22Rv1 (cell line): ENCODE measurements around the gene UMOD.

Experiments
- H3K27ac ChIP-seq: fragments of 450-650 bp; 2 replicates; pipeline ENCODE4 v1.5.1; 2017
- CTCF ChIP-seq: fragments of 450-650 bp; IDR thresholded peaks from 2 replicates; pipeline ENCODE4 v1.5.1; 2017; ENCODE audit warnings: mild to moderate bottlenecking
- ZFX ChIP-seq: fragments of 450-650 bp; IDR thresholded peaks from 2 replicates; pipeline ENCODE4 v1.6.1; 2017; ENCODE audit warnings: antibody characterized with exemption, borderline replicate concordance

Gene UMOD

GRCh38 chr16:20302389-20302788 is 50.1 kb downstream of the UMOD start:
- H3K27ac ChIP-seq = no peak overlapping the region
- TF ChIP-seq CTCF = no peak
- no peak for TF ChIP-seq ZFX

DNA sequence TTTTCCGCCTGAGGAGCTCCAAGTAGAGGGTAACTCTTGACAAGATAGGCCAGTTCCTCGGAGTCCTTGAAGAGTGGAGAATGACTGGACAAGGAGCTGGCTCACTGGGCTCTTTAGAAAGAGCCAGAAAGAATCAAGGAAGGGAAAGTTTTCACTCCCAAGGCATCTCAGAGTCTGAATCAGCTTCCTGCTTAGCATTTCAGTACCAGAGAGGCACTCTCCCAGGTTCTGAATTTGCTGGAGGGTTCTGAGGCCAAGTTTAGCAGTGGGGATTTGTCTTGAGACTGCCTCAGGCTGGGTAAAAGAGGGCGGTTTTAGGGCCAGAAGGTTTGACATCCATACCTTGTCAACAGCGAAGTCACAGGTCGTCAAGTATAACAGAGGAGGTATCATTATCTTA is 50.7 kb downstream of the UMOD start:
- no peak overlapping the region for H3K27ac ChIP-seq
- TF ChIP-seq CTCF = no peak
- TF ChIP-seq ZFX = no peak

GRCh38 chr16:20300312-20301097 is 52.0 kb downstream of the UMOD start:
- no peak overlapping the region for H3K27ac ChIP-seq
- TF ChIP-seq ZFX (no peak), CTCF (peak; percentile 86)

DNA sequence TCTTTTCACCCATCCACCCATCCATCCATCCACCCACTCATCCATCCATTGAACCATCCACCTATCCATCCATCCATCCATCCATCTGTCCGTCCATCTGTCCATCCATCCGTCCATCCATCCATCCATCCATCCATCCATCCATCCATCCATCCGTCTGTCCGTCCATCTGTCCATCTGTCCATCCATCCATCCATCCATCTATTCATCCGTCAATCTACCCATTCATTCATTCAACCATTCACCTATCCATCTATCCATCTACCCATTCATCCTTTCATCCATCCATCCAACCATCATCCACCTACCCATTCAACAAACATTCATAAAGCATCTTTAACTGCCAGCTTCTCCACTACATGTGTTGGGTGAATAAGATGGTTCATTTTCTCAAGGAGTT is 54.1 kb downstream of the UMOD start:
- TF ChIP-seq ZFX (no peak), CTCF (no peak)
- H3K27ac ChIP-seq = no peak overlapping the region

GRCh38 chr16:20291208-20292206 is 61.0 kb downstream of the UMOD start:
- TF ChIP-seq CTCF = no peak
- TF ChIP-seq ZFX = no peak
- no peak overlapping the region for H3K27ac ChIP-seq

GRCh38 chr16:20289571-20289970 is 62.9 kb downstream of the UMOD start:
- TF ChIP-seq ZFX = no peak
- TF ChIP-seq CTCF = no peak
- H3K27ac ChIP-seq = no peak overlapping the region
